ENCODE measurements around the gene GLIS2. TPM values are rescaled to one million over a fixed set of nuclear protein-coding genes. Genes with fewer than 3 reads are reported as not detected.

Gene GLIS2
- total RNA-seq, 1 experiment from 2014 or later, result 0.71 TPM

DNA sequence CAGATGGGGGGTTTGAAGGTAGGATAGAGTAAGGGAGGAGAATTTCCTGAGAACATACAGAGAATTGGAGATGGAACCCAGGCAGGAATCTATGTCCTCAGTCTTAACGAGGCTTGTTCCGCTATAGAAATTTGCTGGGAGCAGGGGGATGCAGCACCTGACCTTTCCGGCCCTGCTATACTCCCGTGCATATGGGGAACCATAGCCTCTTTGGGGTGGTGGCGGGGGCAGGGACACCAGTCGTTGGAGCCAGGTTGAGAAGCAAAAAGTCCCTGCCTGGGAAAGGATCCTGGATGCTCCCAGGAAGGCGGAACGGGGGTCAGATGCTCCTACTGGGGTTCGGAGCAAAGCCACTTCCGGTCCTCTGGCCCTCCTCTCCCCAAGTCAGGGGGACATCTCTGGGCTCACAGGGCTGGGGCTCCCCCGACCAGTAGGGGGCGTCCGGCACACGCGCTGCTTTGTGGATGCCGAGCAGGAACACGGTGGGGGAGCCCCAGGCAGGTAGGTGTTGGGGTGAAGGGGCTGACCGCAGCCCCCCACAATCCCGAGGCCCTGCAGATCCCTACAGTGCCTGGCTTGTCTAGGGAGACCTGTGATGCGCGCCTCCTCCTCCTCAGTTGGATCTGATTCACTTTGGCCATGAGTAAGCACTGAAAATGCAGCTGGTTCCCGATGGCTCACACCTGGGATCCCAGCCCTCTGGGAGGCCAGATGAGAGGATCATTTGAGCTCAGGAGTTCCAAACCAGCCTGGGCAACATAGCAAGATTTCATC is 27.5 kb upstream of the GLIS2 start:
- H3K27ac ChIP-seq, result no peak overlapping the region
- no peak overlapping the region for H3K4me3 ChIP-seq
- peak; percentile 70 to 71 for DNase-seq (ENCODE audit: low read depth in 1 of 2, low spot score in 2 of 2)
- H3K4me1 ChIP-seq (replicated peaks), result peaks cover 34% of the 10 kb centered on the region
- no peaks in the 10 kb centered on the region for H3K9me3 ChIP-seq (replicated peaks)
- H3K36me3 ChIP-seq, result no peaks in the 10 kb centered on the region
- no peaks in the 10 kb centered on the region for H3K27me3 ChIP-seq (replicated peaks)

DNA sequence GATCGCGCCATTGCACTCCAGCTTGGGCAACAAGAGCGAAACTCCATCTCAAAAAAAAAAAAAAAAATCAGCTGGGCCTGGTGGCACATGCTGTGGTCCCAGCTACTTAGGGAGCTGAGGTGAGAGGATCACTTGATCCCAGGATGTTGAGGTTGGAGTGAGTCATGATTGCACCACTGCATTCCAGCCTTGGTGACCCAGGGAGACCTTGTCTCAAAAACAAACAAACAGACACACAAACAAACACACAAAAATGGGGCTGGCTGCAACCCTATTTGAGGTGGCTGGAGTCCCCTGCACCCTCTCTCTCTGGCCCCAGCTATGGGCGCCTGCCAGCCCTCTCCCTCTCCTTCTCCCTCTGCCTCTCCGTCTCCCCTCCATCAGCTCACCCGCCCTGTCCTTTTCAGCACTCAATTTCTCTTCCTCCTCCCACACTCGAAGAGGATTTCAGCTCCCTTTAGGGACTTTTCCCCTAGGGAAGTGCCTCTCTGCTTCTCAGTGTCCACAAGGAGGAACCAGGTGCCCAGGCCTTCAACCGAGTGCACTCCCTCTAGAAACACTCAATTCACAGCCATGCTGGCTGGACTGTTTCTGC is 25.5 kb upstream of the GLIS2 start:
- Histone ChIP-seq H3K27me3 (replicated peaks) (no peaks in the 10 kb centered on the region), H3K27ac (peak overlapping the region; percentile 60), H3K36me3 (no peaks in the 10 kb centered on the region), H3K4me1 (replicated peaks) (peaks cover 37% of the 10 kb centered on the region), H3K9me3 (replicated peaks) (no peaks in the 10 kb centered on the region), H3K4me3 (no peak overlapping the region)
- peak; percentile 85 to 86 for DNase-seq (ENCODE audit: low read depth in 1 of 2, low spot score in 2 of 2)

- Histone ChIP-seq H3K4me3 (no peak overlapping the region), H3K36me3 (no peaks in the 10 kb centered on the region), H3K9me3 (replicated peaks) (no peaks in the 10 kb centered on the region), H3K4me1 (replicated peaks) (peaks cover 37% of the 10 kb centered on the region), H3K27ac (no peak overlapping the region), H3K27me3 (replicated peaks) (no peaks in the 10 kb centered on the region)
- DNase-seq (ENCODE audit: low read depth in 1 of 2, low spot score in 2 of 2), result no peak
Measured at GRCh38 chr16:4291699-4292098, 24.2 kb upstream of the GLIS2 start.

GRCh38 chr16:4293181-4293716 is 22.6 kb upstream of the GLIS2 start:
- Histone ChIP-seq H3K27me3 (replicated peaks) (no peaks in the 10 kb centered on the region), H3K27ac (no peak overlapping the region), H3K4me3 (no peak overlapping the region), H3K4me1 (replicated peaks) (peaks cover 38% of the 10 kb centered on the region), H3K36me3 (no peaks in the 10 kb centered on the region; the same call in 1 of the 2 replicates), H3K9me3 (replicated peaks) (no peaks in the 10 kb centered on the region)
- no peak for DNase-seq (ENCODE audit: low read depth in 1 of 2, low spot score in 2 of 2)

- peaks cover 39% of the 10 kb centered on the region for H3K4me1 ChIP-seq (replicated peaks)
- DNase-seq (ENCODE audit: low read depth in 1 of 2, low spot score in 2 of 2), result peak; percentile 42 to 59
- H3K9me3 ChIP-seq (replicated peaks), result no peaks in the 10 kb centered on the region
- no peaks in the 10 kb centered on the region; the same call in 1 of the 2 replicates for H3K36me3 ChIP-seq
- no peak overlapping the region for H3K4me3 ChIP-seq
- H3K27ac ChIP-seq, result no peak overlapping the region
- H3K27me3 ChIP-seq (replicated peaks), result no peaks in the 10 kb centered on the region
Measured at GRCh38 chr16:4293822-4294457, 21.9 kb upstream of the GLIS2 start.

GRCh38 chr16:4295581-4295980 is 20.3 kb upstream of the GLIS2 start:
- Histone ChIP-seq H3K4me3 (no peak overlapping the region), H3K27me3 (replicated peaks) (no peaks in the 10 kb centered on the region), H3K9me3 (replicated peaks) (no peaks in the 10 kb centered on the region), H3K4me1 (replicated peaks) (peaks cover 37% of the 10 kb centered on the region), H3K36me3 (no peaks in the 10 kb centered on the region; the same call in 1 of the 2 replicates), H3K27ac (no peak overlapping the region)
- DNase-seq (ENCODE audit: low read depth in 1 of 2, low spot score in 2 of 2), result no peak

DNA sequence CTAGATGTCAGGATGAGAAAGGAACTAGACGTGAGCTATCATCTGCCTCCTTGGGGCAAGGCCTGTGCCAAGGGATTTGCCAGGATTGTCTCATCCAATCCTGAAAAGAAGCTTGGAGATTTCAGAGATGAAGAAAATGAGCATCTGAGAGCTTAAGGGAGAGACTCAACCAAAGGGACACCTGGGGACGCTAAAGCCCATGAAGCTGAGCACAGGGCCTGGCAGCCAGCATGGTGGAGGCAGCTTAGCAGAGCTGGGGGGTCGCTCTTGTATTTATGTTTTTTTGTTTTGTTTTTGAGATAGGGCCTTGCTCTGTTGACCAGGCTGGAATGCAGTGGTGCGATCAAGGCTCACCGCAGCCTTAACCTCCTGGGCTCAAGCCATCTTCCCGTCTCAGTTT is 18.4 kb upstream of the GLIS2 start:
- no peak for DNase-seq (ENCODE audit: low read depth in 1 of 2, low spot score in 2 of 2)
- Histone ChIP-seq H3K27ac (no peak overlapping the region), H3K9me3 (replicated peaks) (no peaks in the 10 kb centered on the region), H3K27me3 (replicated peaks) (no peaks in the 10 kb centered on the region), H3K4me1 (replicated peaks) (peaks cover 34% of the 10 kb centered on the region), H3K4me3 (no peak overlapping the region), H3K36me3 (no peaks in the 10 kb centered on the region; the same call in 1 of the 2 replicates)

DNA sequence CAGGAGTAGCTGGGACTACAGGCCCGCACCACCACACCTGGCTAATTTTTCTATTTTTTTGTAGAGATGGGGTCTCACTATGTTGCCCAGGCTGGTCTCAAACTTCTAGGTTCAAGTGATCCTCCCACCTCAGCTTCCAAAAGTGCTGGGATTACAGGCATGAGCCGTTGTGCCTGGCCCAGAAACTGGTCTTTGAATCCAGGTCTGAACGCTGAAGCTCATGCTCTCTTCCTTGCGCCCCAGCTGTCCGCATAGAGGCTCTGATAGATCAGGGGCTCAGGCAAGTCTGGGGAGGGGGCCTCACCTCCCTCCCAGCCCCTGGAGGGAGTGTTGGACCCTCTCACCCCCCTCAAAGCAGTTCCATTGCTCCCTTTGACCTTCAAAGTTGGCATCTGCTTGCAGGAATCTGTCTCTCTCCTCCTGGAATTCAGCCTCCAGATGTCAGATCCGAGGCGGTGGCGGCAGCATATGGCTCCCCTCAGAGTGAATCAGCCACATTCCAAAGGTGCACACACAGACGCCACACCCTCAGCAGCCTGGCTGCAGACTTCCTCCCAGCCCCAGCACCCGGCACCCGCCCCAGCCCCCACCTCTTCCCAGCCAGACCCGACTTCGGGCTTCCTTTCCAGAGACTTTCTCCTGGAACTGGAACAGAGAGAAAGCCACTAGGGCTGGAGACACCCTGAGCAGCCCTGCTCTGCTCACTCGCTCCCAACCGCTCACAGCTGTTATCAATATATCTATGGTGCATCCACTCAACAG is 16.9 kb upstream of the GLIS2 start:
- Histone ChIP-seq H3K27me3 (replicated peaks) (no peaks in the 10 kb centered on the region), H3K36me3 (no peaks in the 10 kb centered on the region; the same call in 1 of the 2 replicates), H3K9me3 (replicated peaks) (no peaks in the 10 kb centered on the region), H3K27ac (peak overlapping the region; percentile 87), H3K4me3 (peak overlapping the region; percentile 8; the same call in 1 of the 2 replicates), H3K4me1 (replicated peaks) (peaks cover 27% of the 10 kb centered on the region)
- DNase-seq (ENCODE audit: low read depth in 1 of 2, low spot score in 2 of 2), result peak; percentile 88 to 98

- Histone ChIP-seq H3K27me3 (replicated peaks) (no peaks in the 10 kb centered on the region), H3K36me3 (no peaks in the 10 kb centered on the region; the same call in 1 of the 2 replicates)
Measured at GRCh38 chr16:4301177-4301576, 14.7 kb upstream of the GLIS2 start.

DNA sequence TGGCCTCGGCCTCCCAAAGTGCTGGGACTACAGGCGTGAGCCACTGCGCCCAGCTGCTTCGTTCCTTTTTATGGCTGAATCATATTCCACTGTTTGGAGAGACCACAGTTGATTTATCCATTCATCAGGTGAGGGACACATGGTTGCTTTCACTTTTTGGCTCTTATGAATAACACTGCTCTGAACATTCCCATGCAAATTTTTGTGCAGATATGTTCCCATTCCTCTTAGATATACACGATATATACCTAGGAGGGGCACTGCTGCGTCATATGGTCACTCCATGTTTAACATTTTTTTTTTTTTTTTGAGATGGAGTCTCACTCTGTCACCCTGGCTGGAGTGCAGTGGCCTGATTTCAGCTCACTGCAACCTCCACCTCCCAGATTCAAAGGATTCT is 13.9 kb upstream of the GLIS2 start:
- H3K9me3 ChIP-seq (replicated peaks), result no peaks in the 10 kb centered on the region; the same call in 1 of the 2 replicates
- no peak for DNase-seq (ENCODE audit: low read depth in 1 of 2, low spot score in 2 of 2)
- H3K36me3 ChIP-seq, result peaks cover 8% of the 10 kb centered on the region
- H3K27me3 ChIP-seq (replicated peaks), result no peaks in the 10 kb centered on the region
- no peak overlapping the region for H3K27ac ChIP-seq
- no peak overlapping the region for H3K4me3 ChIP-seq
- H3K4me1 ChIP-seq (replicated peaks), result peaks cover 28% of the 10 kb centered on the region

More at GRCh38 chr16:4301177-4301576, 14.7 kb upstream of the GLIS2 start:
- DNase-seq (ENCODE audit: low read depth in 1 of 2, low spot score in 2 of 2), result no peak
- Histone ChIP-seq H3K27ac (no peak overlapping the region), H3K9me3 (replicated peaks) (no peaks in the 10 kb centered on the region), H3K4me1 (replicated peaks) (peaks cover 21% of the 10 kb centered on the region), H3K4me3 (no peak overlapping the region)

GRCh38 chr16:4303973-4304372 is 11.9 kb upstream of the GLIS2 start:
- Histone ChIP-seq H3K4me1 (replicated peaks) (peaks cover 29% of the 10 kb centered on the region), H3K27me3 (replicated peaks) (no peaks in the 10 kb centered on the region), H3K9me3 (replicated peaks) (peaks cover 4% of the 10 kb centered on the region; the same call in 1 of the 2 replicates), H3K27ac (no peak overlapping the region), H3K4me3 (no peak overlapping the region), H3K36me3 (peaks cover 10% of the 10 kb centered on the region; the same call in 1 of the 2 replicates)
- DNase-seq (ENCODE audit: low read depth in 1 of 2, low spot score in 2 of 2), result no peak

DNA sequence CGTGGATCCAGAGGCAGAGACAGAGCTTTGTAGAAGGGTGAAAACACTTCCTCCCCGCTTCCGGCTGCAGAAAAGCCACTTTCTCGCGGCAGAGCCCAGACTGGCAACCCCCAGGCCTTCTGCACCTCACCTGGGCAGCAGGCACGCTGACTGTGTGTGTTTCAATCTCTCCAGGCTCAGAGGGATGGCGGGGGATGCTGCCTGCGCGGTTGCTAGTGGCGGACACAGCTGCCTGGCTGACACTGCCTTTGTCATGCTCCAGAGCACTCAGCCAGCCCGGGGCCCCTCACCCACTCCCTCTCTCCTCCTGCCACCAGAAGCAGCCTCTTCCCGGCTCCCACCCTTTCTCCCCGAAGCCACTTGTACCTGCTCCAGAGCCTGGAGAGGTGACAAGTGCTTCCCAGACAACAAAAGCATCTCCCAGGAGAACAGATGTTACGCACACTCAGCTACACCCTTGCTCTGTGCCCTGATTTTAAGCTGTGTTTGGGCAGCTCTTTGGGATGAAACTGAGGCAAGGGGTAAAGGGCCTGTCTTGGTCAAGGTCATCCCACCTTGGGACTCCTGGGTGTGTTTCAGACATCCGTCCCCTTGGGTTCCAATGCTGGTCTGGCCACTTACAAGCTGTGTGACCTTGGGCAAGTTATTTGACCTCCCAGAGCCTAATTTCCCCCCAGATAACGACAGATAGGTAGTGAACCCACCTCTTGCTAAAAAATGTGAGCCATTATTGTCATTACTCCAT is 9.2 kb upstream of the GLIS2 start:
- Histone ChIP-seq H3K27me3 (replicated peaks) (no peaks in the 10 kb centered on the region), H3K4me3 (peak overlapping the region; percentile 44), H3K9me3 (replicated peaks) (peaks cover 4% of the 10 kb centered on the region; the same call in 1 of the 2 replicates), H3K36me3 (peaks cover 10% of the 10 kb centered on the region; the same call in 1 of the 2 replicates), H3K27ac (peak overlapping the region; percentile 67), H3K4me1 (replicated peaks) (peaks cover 25% of the 10 kb centered on the region)
- no peak for DNase-seq (ENCODE audit: low read depth in 1 of 2, low spot score in 2 of 2)
